IgD-negative memory B cell (primary cell): ENCODE results near the gene WDR72. TPM values are rescaled to one million over a fixed set of nuclear protein-coding genes. Genes with fewer than 3 reads are reported as not detected.
"Not testable (repeated sequence)": the region's sequence is repeated elsewhere in the genome, so short reads cannot be mapped to it uniquely, and the experiment has no call there.

Source experiments
- H3K27ac Mint-ChIP-seq, 3 donors: one replicate each; pipeline ENCODE4 v1.8.0; 2020 to 2022; ENCODE audit warnings: mild to moderate bottlenecking in 3 of 3, mixed read lengths in 3 of 3, moderate library complexity in 1 of 3
- H3K27me3 Mint-ChIP-seq: one replicate; pipeline ENCODE4 v1.8.0; 2021; ENCODE audit warnings: mixed read lengths
- H3K36me3 Mint-ChIP-seq: one replicate; pipeline ENCODE4 v1.8.0; 2020; ENCODE audit warnings: mild to moderate bottlenecking, mixed read lengths
- H3K4me1 Mint-ChIP-seq, 3 donors: one replicate each; pipeline ENCODE4 v1.8.0; 2020 to 2022; ENCODE audit warnings: mixed read lengths in 3 of 3, mild to moderate bottlenecking in 1 of 3
- H3K4me3 Mint-ChIP-seq, 4 donors: one replicate each; pipeline ENCODE4 v1.8.0; 2020 to 2022; ENCODE audit warnings: mild to moderate bottlenecking in 4 of 4, mixed read lengths in 4 of 4, moderate library complexity in 3 of 4
- H3K9me3 Mint-ChIP-seq, 3 donors: one replicate each; pipeline ENCODE4 v1.8.0; 2020 to 2021; ENCODE audit warnings: mixed read lengths in 3 of 3, mild to moderate bottlenecking in 1 of 3
- polyA plus RNA-seq: library from polyadenylated mRNA; unstranded; fragments of 300-500 nt; fragmentation: Illumina TruSeq; gene quantifications from one replicate; pipeline ENCODE4 v1.2.3, GENCODE V29; 2021

Gene WDR72
- polyA plus RNA-seq, 1 donor from 2014 or later = 0.04 TPM

- Mint-ChIP-seq H3K36me3 (no peaks in the 10 kb centered on the region), H3K27me3 (no peaks in the 10 kb centered on the region), H3K9me3 (no peaks in the 10 kb centered on the region), H3K27ac (no peak overlapping the region), H3K4me1 (no peaks in the 10 kb centered on the region), H3K4me3 (no peak overlapping the region)
Observed at GRCh38 chr15:53548236-53548635, 211.2 kb downstream of the WDR72 start.

DNA sequence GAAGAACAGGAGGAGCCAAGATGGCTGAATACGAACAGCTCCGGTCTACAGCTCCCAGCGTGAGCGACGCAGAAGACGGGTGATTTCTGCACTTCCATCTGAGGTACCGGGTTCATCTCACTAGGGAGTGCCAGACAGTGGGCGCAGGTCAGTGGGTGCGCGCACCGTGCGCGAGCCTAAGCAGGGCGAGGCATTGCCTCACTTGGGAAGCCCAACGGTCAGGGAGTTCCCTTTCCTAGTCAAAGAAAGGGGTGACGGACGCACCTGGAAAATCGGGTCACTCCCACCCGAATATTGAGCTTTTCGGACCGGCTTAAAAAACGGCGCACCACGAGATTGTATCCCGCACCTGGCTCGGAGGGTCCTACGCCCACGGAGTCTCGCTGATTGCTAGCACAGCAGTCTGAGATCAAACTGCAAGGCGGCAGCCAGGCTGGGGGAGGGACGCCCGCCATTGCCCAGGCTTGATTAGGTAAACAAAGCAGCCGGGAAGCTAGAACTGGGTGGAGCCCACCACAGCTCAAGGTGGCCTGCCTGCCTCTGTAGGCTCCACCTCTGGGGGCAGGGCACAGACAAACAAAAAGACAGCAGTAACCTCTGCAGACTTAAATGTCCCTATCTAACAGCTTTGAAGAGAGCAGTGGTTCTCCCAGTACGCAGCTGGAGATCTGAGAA is 218.7 kb downstream of the WDR72 start:
- H3K4me3 Mint-ChIP-seq, H3K9me3 Mint-ChIP-seq, H3K27me3 Mint-ChIP-seq, H3K4me1 Mint-ChIP-seq, H3K36me3 Mint-ChIP-seq, H3K27ac Mint-ChIP-seq: not testable (repeated sequence)

GRCh38 chr15:53539878-53540277 is 219.6 kb downstream of the WDR72 start:
- H3K4me1 Mint-ChIP-seq = no peaks in the 10 kb centered on the region
- no peaks in the 10 kb centered on the region for H3K36me3 Mint-ChIP-seq
- H3K27ac Mint-ChIP-seq = no peak overlapping the region
- no peak overlapping the region for H3K4me3 Mint-ChIP-seq
- no peaks in the 10 kb centered on the region for H3K27me3 Mint-ChIP-seq
- H3K9me3 Mint-ChIP-seq = peaks cover 0 to 4% (median 0%) of the 10 kb centered on the region in 3 donors

DNA sequence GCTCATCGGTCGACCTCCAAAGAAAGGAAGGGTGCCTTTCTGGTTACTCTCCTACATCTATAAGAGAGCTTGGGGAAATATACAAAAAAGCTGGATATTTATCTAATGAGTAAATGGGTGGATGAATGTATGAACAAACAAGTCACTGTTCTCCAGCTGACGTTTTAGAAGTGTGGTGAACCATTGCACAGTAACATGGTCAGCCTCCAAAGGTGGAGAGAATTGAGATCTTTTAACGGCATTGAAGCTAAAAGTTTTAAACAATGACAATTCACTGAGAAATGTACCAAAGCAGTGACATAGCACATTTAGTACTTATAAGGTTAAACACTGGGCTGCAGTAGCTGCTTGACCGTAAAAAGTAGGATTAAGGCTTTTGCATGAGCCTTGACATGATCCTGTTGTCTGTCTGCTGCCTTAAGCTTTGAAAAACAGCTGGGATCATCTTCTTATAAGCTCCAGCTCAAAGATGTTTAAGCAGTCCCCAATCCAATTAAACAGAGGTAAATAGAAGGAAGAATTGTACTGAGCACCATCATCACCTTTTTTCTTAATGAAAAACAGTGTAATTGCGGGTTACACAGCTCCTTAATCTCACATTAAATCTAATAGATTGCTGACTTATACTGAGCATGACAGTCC is 222.9 kb downstream of the WDR72 start:
- no peak overlapping the region for H3K4me3 Mint-ChIP-seq
- no peaks in the 10 kb centered on the region for H3K27me3 Mint-ChIP-seq
- H3K4me1 Mint-ChIP-seq = no peaks in the 10 kb centered on the region
- H3K27ac Mint-ChIP-seq = no peak overlapping the region
- H3K9me3 Mint-ChIP-seq = peaks cover 0 to 4% (median 0%) of the 10 kb centered on the region in 3 donors
- no peaks in the 10 kb centered on the region for H3K36me3 Mint-ChIP-seq

DNA sequence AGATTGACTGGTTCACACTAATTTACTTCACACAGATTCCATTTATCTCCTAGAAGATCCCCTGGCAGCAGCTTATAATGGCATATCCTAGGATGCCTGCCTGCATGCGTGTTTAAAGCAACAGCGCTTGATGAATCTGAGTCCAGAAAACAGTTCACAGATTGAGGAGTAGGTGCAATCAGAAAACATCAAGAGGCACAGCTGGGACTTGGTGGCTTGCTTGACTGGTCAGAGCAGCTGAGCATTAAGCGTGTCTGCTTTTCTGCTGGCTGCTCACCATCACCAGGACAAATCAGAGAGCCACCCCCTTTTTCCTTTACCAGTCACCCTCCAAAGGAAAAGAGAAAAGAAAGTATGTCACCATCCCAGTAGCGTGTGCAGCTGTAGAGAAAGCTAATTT is 223.6 kb downstream of the WDR72 start:
- Mint-ChIP-seq H3K27ac (no peak overlapping the region), H3K9me3 (peaks cover 0 to 4% (median 0%) of the 10 kb centered on the region in 3 donors), H3K36me3 (no peaks in the 10 kb centered on the region), H3K4me3 (no peak overlapping the region), H3K4me1 (no peaks in the 10 kb centered on the region), H3K27me3 (no peaks in the 10 kb centered on the region)

DNA sequence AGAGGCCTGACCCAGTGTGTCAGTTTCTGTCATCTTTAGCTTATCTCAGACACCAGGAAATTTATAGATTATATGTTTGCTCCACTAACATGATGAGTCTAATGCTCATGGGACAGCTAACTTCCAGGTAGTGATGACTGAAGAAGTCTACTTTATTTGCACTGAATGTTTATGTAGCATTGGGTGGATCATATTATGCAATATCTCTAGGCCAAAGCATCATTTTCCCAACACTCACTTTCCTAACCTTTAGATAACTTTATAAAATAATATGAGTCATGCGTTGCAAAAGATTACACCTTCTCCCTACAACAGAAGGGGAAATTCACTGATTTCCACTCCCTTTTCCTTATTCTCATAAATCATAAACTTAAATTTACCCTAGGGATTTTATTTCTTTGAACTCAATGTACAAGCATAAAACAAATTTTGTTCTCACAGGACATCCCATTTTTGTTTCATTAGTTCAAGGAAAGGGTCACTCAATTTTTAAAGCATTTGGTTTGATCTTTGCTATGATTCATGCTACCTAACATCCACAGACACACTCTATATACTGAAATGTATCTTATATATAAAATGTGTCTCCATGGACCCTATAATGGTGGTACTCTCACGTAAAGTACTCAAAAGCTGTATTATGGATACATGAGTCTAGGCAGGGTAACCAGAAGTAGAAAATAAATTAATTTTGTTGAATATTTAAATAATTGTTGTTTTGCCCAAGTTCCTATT is 225.2 kb downstream of the WDR72 start:
- no peak overlapping the region for H3K27ac Mint-ChIP-seq
- H3K27me3 Mint-ChIP-seq = no peaks in the 10 kb centered on the region
- peaks cover 0 to 2% (median 0%) of the 10 kb centered on the region in 3 donors for H3K9me3 Mint-ChIP-seq

DNA sequence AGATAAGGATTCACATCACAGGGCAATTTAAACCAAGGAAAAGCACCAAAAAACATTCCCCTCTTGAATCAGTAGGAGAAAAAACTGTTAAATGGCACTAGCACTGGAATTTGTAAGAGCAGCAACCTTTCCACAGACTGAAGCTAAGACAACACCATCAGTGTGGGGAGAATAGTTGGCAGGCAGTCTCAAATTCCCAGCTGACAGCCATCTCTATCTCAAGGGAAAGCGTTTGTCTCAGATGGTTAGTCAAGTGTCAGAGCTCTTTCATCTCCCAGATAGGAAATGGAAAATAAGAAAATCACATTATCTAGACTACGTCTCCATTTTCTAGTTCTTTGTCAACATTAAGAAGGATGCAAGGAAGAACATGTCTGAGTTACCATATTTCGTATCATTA is 228.7 kb downstream of the WDR72 start:
- Mint-ChIP-seq H3K27me3 (no peaks in the 10 kb centered on the region), H3K9me3 (no peaks in the 10 kb centered on the region), H3K4me1 (no peaks in the 10 kb centered on the region), H3K27ac (no peak overlapping the region), H3K36me3 (no peaks in the 10 kb centered on the region), H3K4me3 (no peak overlapping the region)

More for the DNA sequence above, 225.2 kb downstream of the WDR72 start:
- no peaks in the 10 kb centered on the region for H3K4me1 Mint-ChIP-seq
- no peaks in the 10 kb centered on the region for H3K36me3 Mint-ChIP-seq
- H3K4me3 Mint-ChIP-seq = no peak overlapping the region

GRCh38 chr15:53527996-53528395 is 231.5 kb downstream of the WDR72 start:
- H3K36me3 Mint-ChIP-seq = no peaks in the 10 kb centered on the region
- no peaks in the 10 kb centered on the region for H3K9me3 Mint-ChIP-seq
- no peak overlapping the region for H3K27ac Mint-ChIP-seq
- no peaks in the 10 kb centered on the region for H3K27me3 Mint-ChIP-seq
- no peak overlapping the region for H3K4me3 Mint-ChIP-seq
- no peaks in the 10 kb centered on the region for H3K4me1 Mint-ChIP-seq

DNA sequence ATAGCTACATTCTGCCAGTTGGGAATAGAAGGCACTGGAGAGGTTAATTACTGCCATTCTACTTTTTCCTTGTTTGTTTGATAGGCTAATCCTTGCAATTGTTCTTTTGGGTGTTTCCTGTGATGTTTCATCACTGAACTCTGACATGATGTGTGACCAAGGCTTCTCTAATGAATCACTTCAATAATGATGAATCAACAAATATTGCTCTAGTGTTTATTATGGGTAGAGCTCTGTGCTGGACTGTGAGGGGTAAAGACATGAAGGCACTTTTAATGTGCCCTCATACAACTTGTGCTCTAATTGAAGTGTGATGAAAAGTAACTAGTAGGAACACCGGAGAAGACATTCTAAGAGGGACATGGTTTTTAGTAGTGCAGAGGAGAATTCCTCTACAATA is 233.6 kb downstream of the WDR72 start:
- no peaks in the 10 kb centered on the region for H3K36me3 Mint-ChIP-seq
- no peaks in the 10 kb centered on the region for H3K27me3 Mint-ChIP-seq
- H3K4me1 Mint-ChIP-seq = no peaks in the 10 kb centered on the region
- H3K9me3 Mint-ChIP-seq = no peaks in the 10 kb centered on the region
- no peak overlapping the region for H3K27ac Mint-ChIP-seq
- H3K4me3 Mint-ChIP-seq = no peak overlapping the region

DNA sequence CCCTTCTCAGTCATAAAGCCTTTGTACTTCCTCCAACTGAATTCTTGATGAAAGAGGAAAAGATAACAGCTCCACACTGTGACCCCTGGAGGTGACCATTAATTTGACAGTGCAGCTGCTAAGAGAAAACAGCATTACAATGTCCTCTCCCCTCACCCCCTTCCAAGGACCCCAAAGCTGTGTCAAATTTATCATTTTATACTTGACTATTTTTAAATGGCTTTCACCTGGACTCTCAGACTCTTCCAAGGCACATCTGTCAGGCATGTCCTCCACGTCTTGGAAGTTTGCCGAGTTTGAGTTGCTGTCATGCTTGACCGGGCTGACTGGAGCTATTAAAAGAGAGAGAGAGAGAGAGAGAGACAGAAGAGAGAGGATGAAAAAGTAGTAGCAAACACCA is 236.5 kb downstream of the WDR72 start:
- Mint-ChIP-seq H3K36me3 (no peaks in the 10 kb centered on the region), H3K4me1 (no peaks in the 10 kb centered on the region), H3K9me3 (no peaks in the 10 kb centered on the region), H3K27me3 (no peaks in the 10 kb centered on the region), H3K27ac (no peak overlapping the region), H3K4me3 (no peak overlapping the region)

DNA sequence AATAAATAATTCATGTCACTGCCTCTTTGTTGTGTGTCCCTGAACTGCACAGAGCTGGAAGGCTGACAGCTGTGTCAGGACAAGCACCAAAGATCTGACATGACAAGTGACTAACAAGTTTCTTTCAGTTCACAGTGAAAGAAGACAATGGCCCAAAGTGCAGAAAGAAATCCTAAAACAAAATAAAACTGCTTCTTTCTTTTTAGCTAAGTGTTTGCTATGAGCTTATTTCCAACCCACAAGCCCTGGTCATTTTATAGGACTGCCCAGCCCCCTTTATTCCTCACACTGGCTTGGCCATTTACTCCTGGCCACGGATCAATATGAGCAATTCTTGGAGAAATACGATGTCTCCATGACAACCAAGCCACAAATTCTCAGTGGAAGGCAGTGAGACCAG is 238.5 kb downstream of the WDR72 start:
- Mint-ChIP-seq H3K27ac (no peak overlapping the region), H3K4me3 (no peak overlapping the region), H3K9me3 (no peaks in the 10 kb centered on the region), H3K4me1 (no peaks in the 10 kb centered on the region), H3K27me3 (no peaks in the 10 kb centered on the region), H3K36me3 (no peaks in the 10 kb centered on the region)

DNA sequence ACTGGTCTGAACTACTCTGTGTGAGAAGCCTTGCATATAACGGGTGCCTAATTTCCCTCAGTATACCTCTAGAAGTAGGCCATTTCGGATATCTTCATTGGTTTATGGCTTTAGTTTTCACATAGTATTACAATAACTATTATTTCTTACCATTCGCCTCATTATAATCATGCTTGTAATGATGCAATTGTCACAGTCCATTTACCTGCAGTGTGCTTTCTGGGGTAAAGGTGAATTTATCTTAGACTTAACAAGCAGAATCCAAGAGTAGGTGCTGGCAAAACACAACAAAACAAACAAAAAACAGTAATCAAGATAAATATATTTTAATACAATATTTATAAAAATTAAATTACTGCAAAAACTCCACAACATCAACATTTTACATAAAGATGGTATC is 246.0 kb downstream of the WDR72 start:
- Mint-ChIP-seq H3K4me3 (no peak overlapping the region), H3K27me3 (no peaks in the 10 kb centered on the region), H3K9me3 (no peaks in the 10 kb centered on the region), H3K27ac (no peak overlapping the region), H3K36me3 (no peaks in the 10 kb centered on the region), H3K4me1 (no peaks in the 10 kb centered on the region)

DNA sequence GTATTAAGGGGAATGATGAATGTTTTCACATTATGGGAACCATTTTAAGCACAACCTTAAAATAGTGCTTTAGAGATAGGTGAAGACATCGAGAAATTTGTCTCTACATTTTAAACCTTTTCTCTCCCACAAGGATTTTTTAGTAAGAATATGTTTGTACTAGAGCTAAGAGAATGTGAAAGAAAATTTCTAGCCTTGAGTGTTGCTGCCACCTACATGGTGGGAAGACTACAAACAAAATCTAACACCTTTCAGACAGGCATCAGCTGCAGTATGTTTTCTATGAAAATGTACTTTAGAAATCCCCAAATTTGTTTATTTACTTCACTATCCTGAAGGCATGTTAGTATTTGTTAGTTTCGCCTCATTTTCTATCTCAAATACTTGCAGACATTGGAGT is 247.4 kb downstream of the WDR72 start:
- Mint-ChIP-seq H3K4me3 (no peak overlapping the region), H3K36me3 (no peaks in the 10 kb centered on the region), H3K9me3 (no peaks in the 10 kb centered on the region), H3K27ac (no peak overlapping the region), H3K27me3 (no peaks in the 10 kb centered on the region), H3K4me1 (no peaks in the 10 kb centered on the region)

- Mint-ChIP-seq H3K4me3 (no peak overlapping the region), H3K9me3 (no peaks in the 10 kb centered on the region), H3K27ac (no peak overlapping the region), H3K36me3 (no peaks in the 10 kb centered on the region), H3K27me3 (no peaks in the 10 kb centered on the region), H3K4me1 (no peaks in the 10 kb centered on the region)
Observed at GRCh38 chr15:53511175-53511574, 248.3 kb downstream of the WDR72 start.

- H3K4me1 Mint-ChIP-seq = no peaks in the 10 kb centered on the region
- H3K4me3 Mint-ChIP-seq = no peak overlapping the region
- H3K27ac Mint-ChIP-seq = no peak overlapping the region
- peaks cover 0 to 6% (median 0%) of the 10 kb centered on the region in 3 donors for H3K9me3 Mint-ChIP-seq
- no peaks in the 10 kb centered on the region for H3K36me3 Mint-ChIP-seq
- H3K27me3 Mint-ChIP-seq = no peaks in the 10 kb centered on the region
Observed at GRCh38 chr15:53506370-53506769, 253.1 kb downstream of the WDR72 start.

- Mint-ChIP-seq H3K27ac (no peak overlapping the region), H3K9me3 (peaks cover 0 to 6% (median 0%) of the 10 kb centered on the region in 3 donors), H3K4me1 (no peaks in the 10 kb centered on the region), H3K27me3 (no peaks in the 10 kb centered on the region), H3K4me3 (no peak overlapping the region), H3K36me3 (peaks cover 2% of the 10 kb centered on the region)
Observed at GRCh38 chr15:53498996-53499395, 260.5 kb downstream of the WDR72 start.
